Right lung (tissue), 5 donors: ENCODE data around the gene C1GALT1. TPM values are rescaled to one million over a fixed set of nuclear protein-coding genes. Genes with fewer than 3 reads are reported as not detected.
"Not testable (repeated sequence)": the region's sequence is repeated elsewhere in the genome, so short reads cannot be mapped to it uniquely, and the experiment has no call there.

ENCODE experiments used
- DNase-seq, 2 donors: peaks; one replicate each; pipeline ENCODE4 v3.0.0-alpha.2; 2013
- polyA plus RNA-seq, 5 donors: library from polyadenylated mRNA; unstranded; fragments of 120-200 nt; gene quantifications; one replicate each; pipeline versions ENCODE4 v1.2.1 to v1.2.3, GENCODE V29; 2013; ENCODE audit warnings: inconsistent platforms in 1 of 5, low replicate concordance in 1 of 5; ENCODE audit not compliant: insufficient read length in 5 of 5, insufficient read depth in 1 of 5

Gene C1GALT1
- polyA plus RNA-seq, 5 donors = 13.6 to 27.3 (median 22.2) TPM

- not testable (repeated sequence) for DNase-seq
These were observed 17.2 kb downstream of the C1GALT1 start for GRCh38 chr7:7199592-7199991.

- DNase-seq = not testable (repeated sequence)
These were observed 17.9 kb downstream of the C1GALT1 start for GRCh38 chr7:7200255-7200654.

GRCh38 chr7:7201578-7202374 is 19.4 kb downstream of the C1GALT1 start:
- no peak for DNase-seq

GRCh38 chr7:7202375-7202720 is 20.0 kb downstream of the C1GALT1 start:
- no peak for DNase-seq

GRCh38 chr7:7203813-7204575 is 21.6 kb downstream of the C1GALT1 start:
- no peak for DNase-seq

- DNase-seq = no peak
These were observed 25.5 kb downstream of the C1GALT1 start for GRCh38 chr7:7207876-7208275.

GRCh38 chr7:7208520-7208919 is 26.2 kb downstream of the C1GALT1 start:
- DNase-seq = no peak

GRCh38 chr7:7209412-7210050 is 27.2 kb downstream of the C1GALT1 start:
- DNase-seq = no peak

GRCh38 chr7:7210475-7211237 is 28.3 kb downstream of the C1GALT1 start:
- DNase-seq = no peak

- DNase-seq = no peak
These were observed 30.3 kb downstream of the C1GALT1 start for GRCh38 chr7:7212612-7213011.

GRCh38 chr7:7214398-7215347 is 32.3 kb downstream of the C1GALT1 start:
- no peak for DNase-seq

- no peak for DNase-seq
These were observed 33.9 kb downstream of the C1GALT1 start for GRCh38 chr7:7216279-7216678.

- DNase-seq = no peak
These were observed 36.9 kb downstream of the C1GALT1 start for GRCh38 chr7:7219216-7219615.

- DNase-seq = no peak
These were observed 38.5 kb downstream of the C1GALT1 start for GRCh38 chr7:7220821-7221220.

GRCh38 chr7:7221599-7222038 is 39.3 kb downstream of the C1GALT1 start:
- DNase-seq = no peak

- no peak for DNase-seq
These were observed 40.9 kb downstream of the C1GALT1 start for GRCh38 chr7:7223250-7223649.

- DNase-seq = no peak
These were observed 44.1 kb downstream of the C1GALT1 start for GRCh38 chr7:7226407-7226806.

GRCh38 chr7:7228472-7228871 is 46.1 kb downstream of the C1GALT1 start:
- DNase-seq = no peak

- DNase-seq = no peak
These were observed 46.6 kb downstream of the C1GALT1 start for GRCh38 chr7:7228967-7229366.

GRCh38 chr7:7231000-7231399 is 48.7 kb downstream of the C1GALT1 start:
- no peak for DNase-seq

- no peak for DNase-seq
These were observed 49.5 kb downstream of the C1GALT1 start for GRCh38 chr7:7231865-7232264.
